Activated T-cell treated with anti-CD3 and anti-CD28 coated beads, Interleukin-2, amount 50 U/mL, for 4 hours (primary cell): ENCODE results near the gene RAP1GAP. TPM values are rescaled to one million over a fixed set of nuclear protein-coding genes. Genes with fewer than 3 reads are reported as not detected.

Experiments
- ATAC-seq, 2 donors: fragments of 200-7000 bp; cut with Tn5 transposase; one replicate each; pipeline ENCODE4 v1.10.0; 2021
- DNase-seq: peaks from one replicate; pipeline ENCODE4 v3.0.0-alpha.2; 2020
- H3K27me3 Mint-ChIP-seq: one replicate; pipeline ENCODE4 v1.8.0; 2021; ENCODE audit warnings: low read depth, mixed read lengths
- H3K36me3 Mint-ChIP-seq: one replicate; pipeline ENCODE4 v1.8.0; 2022; ENCODE audit warnings: mixed read lengths; ENCODE audit not compliant: insufficient read depth
- H3K4me1 Mint-ChIP-seq: one replicate; pipeline ENCODE4 v1.8.0; 2021; ENCODE audit warnings: low read depth, mixed read lengths
- H3K4me3 Mint-ChIP-seq: one replicate; pipeline ENCODE4 v1.8.0; 2021; ENCODE audit warnings: mild to moderate bottlenecking, moderate library complexity, mixed read lengths
- H3K9me3 Mint-ChIP-seq: one replicate; pipeline ENCODE4 v1.8.0; 2021; ENCODE audit warnings: mixed read lengths
- total RNA-seq, 3 donors: library from RNA; stranded (reverse); gene quantifications; one replicate each; pipeline ENCODE4 v1.2.1, GENCODE V29; 2021

RAP1GAP gene
- total RNA-seq, 3 donors from 2014 or later, result 0.46 to 1.4 (median 1.2) TPM

DNA sequence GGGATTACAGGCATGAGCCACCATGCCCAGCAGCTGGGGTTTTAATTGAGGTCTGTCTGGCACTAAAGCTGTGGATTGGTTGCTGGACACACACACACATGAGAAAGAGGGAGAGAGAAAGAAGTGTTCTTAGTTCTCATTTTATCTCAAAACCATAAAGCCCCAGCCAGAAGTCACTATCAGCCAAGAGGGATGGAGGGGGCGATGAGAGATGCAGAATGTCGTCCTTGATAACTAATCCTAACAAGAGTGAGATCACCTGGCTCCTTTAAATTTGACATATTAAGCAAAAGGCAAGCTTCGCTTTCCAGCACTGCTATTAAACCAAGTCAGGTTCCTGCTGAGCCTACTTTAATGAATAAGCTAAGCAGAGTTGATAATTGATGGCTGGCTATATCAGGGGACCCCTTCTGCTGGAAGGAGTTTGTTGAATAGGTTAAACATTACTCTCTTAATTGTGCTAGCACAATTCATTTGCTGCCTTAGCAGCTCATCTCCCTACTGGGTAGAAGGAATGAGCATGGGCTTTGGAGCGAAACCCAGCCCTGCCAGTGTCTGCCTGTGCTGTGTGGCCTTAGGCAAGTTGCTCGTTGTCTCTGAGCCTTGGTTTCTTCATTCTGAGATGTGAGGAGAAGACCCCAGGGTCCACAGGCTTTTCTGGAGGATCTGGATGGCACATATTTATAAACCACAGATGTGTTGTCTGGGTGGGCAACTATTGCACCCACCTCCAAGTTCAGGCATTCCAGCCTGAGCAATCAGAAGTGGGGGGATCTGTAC, 109.2 kb downstream of the RAP1GAP start:
- no peaks in the 10 kb centered on the region for H3K36me3 Mint-ChIP-seq
- no peaks in the 10 kb centered on the region for H3K9me3 Mint-ChIP-seq
- H3K4me1 Mint-ChIP-seq, result no peaks in the 10 kb centered on the region
- H3K27me3 Mint-ChIP-seq, result peaks cover 17% of the 10 kb centered on the region
- DNase-seq (no peak), ATAC-seq (no peak)
- no peak overlapping the region for H3K4me3 Mint-ChIP-seq

DNA sequence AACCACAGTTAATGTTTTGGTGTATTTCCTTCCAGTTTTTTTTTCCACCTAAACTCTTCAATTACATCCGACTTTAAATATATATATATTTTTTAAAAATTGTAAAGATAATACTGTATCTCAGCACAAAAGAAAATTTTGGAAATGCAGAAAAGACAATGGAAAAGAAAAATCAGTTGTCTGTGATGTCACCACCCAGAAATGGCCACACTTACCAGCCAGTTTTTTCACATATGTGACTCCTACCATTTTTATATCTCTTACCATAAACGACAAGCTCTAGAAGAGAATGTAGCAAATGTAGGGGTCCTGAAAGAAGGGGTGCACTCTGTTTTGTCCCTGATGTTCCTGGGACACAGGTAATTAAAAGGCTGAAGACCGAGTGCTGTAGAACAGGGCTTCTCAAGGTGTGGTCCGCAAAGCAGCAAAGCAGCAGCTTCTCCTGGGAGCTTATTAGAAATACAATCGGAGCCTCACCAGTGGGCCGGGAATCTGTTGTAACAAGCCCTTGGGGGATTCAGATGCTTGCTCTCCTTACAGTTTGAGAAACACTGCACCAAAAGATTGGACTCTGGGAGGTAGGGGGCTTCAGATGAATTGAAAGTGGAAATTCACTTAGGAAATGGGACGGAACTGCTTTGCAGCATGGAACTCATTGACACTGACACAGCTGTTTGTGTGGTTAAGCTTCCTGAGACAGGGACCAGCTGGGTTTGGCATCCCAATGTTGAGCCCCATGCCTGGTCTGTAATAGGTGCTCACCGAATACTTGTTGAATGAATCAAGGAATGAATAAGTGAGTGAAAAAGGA, 115.8 kb downstream of the RAP1GAP start:
- DNase-seq, result no peak
- H3K4me1 Mint-ChIP-seq, result no peaks in the 10 kb centered on the region
- H3K9me3 Mint-ChIP-seq, result no peaks in the 10 kb centered on the region
- no peak for ATAC-seq
- H3K27me3 Mint-ChIP-seq, result peaks cover 34% of the 10 kb centered on the region
- no peak overlapping the region for H3K4me3 Mint-ChIP-seq
- no peaks in the 10 kb centered on the region for H3K36me3 Mint-ChIP-seq

- Mint-ChIP-seq H3K4me1 (no peaks in the 10 kb centered on the region), H3K27me3 (peaks cover 34% of the 10 kb centered on the region), H3K9me3 (no peaks in the 10 kb centered on the region), H3K36me3 (no peaks in the 10 kb centered on the region), H3K4me3 (no peak overlapping the region)
- ATAC-seq, result no peak
- DNase-seq, result no peak
Measured at GRCh38 chr1:21552715-21553114, 116.4 kb downstream of the RAP1GAP start.

- Mint-ChIP-seq H3K4me3 (no peak overlapping the region), H3K36me3 (no peaks in the 10 kb centered on the region), H3K4me1 (no peaks in the 10 kb centered on the region), H3K27me3 (peaks cover 29% of the 10 kb centered on the region), H3K9me3 (no peaks in the 10 kb centered on the region)
- DNase-seq (no peak), ATAC-seq (no peak)
Measured at GRCh38 chr1:21550866-21551475, 118.2 kb downstream of the RAP1GAP start.

DNA sequence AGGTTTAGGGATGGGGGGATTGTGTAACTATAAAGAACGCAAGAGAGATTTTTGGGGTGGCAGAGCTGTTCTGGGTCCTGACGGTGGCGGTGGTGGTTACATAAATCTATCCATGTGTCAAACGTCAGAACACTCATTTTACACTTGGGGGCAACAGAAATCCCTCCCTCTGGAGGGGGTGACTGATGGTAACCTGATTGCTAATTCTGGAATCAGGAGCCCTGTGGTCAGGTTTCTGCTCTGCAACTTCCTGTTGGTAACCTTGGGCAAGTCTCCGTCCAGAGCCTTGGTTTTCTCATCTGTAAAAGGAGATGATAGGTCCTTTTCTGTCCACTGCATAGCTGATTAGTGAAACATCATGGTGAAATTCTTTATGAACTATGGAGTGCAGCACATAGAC, 119.1 kb downstream of the RAP1GAP start:
- H3K9me3 Mint-ChIP-seq, result no peaks in the 10 kb centered on the region
- H3K4me1 Mint-ChIP-seq, result no peaks in the 10 kb centered on the region
- no peak for DNase-seq
- H3K36me3 Mint-ChIP-seq, result no peaks in the 10 kb centered on the region
- no peak overlapping the region for H3K4me3 Mint-ChIP-seq
- ATAC-seq, result no peak
- peaks cover 23% of the 10 kb centered on the region for H3K27me3 Mint-ChIP-seq

DNA sequence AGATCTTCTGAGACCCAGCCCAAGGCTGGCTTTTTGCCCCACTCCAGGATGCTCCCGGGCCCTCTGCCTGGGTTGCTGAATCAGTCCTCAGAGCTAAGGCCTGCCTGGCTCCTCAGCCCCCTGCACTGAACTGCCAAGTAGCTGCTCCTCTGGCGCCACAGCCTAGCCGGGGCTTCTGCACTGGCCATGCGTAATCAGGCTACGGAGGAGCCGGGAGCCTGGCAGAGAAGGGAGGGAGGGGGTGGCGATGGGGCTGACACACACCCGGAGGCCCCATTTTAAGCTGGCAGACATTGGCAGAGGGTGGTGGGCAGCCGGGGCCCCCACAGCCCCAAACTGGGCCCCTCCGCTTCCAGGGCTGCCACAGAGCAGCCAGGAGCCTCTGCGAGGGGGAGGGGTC, 121.3 kb downstream of the RAP1GAP start:
- no peak overlapping the region for H3K4me3 Mint-ChIP-seq
- H3K9me3 Mint-ChIP-seq, result no peaks in the 10 kb centered on the region
- H3K36me3 Mint-ChIP-seq, result no peaks in the 10 kb centered on the region
- peaks cover 14% of the 10 kb centered on the region for H3K27me3 Mint-ChIP-seq
- no peak for DNase-seq
- no peak for ATAC-seq
- H3K4me1 Mint-ChIP-seq, result no peaks in the 10 kb centered on the region

Other genes with a start within 250 kb of the RAP1GAP start
- gene NBPF3, start 229.2 kb downstream of the RAP1GAP start, total RNA-seq, result 1 to 10 TPM; 4.2 to 4.8 (median 4.3) TPM
- under 1 TPM; 0.33 to 0.38 (median 0.34) TPM for gene ALPL, start 159.9 kb downstream of the RAP1GAP start, total RNA-seq
- 10 to 100 TPM; 49.0 to 52.2 (median 50.6) TPM for gene USP48, start 113.8 kb upstream of the RAP1GAP start, total RNA-seq
- gene LDLRAD2, start 142.9 kb upstream of the RAP1GAP start, total RNA-seq, result under 1 TPM in 1 of 3 donors, not detected in 2; 0.05 TPM